ENCODE measurements around the gene KANSL2.
"Not testable (repeated sequence)": the region's sequence is repeated elsewhere in the genome, so short reads cannot be mapped to it uniquely, and the experiment has no call there.

The KANSL2 gene

GRCh38 chr12:48682927-48683326, 889 bp upstream of the KANSL2 start:
- DNase-seq (ENCODE audit: low spot score): no peak

GRCh38 chr12:48682533-48682905, 481 bp upstream of the KANSL2 start:
- not testable (repeated sequence) for DNase-seq (ENCODE audit: low spot score)

- DNase-seq (ENCODE audit: low spot score): no peak
Observed at GRCh38 chr12:48681399-48681709, 684 bp downstream of the KANSL2 start.

GRCh38 chr12:48680861-48681260, 1.2 kb downstream of the KANSL2 start:
- no peak for DNase-seq (ENCODE audit: low spot score)

- DNase-seq (ENCODE audit: low spot score): no peak
Observed at GRCh38 chr12:48678551-48679185, 3.4 kb downstream of the KANSL2 start.

GRCh38 chr12:48671231-48671856, 10.7 kb downstream of the KANSL2 start:
- no peak for DNase-seq (ENCODE audit: low spot score)

GRCh38 chr12:48668996-48669395, 13.0 kb downstream of the KANSL2 start:
- no peak for DNase-seq (ENCODE audit: low spot score)

GRCh38 chr12:48659863-48660262, 22.2 kb downstream of the KANSL2 start:
- no peak for DNase-seq (ENCODE audit: low spot score)

- DNase-seq (ENCODE audit: low spot score): no peak
Observed at GRCh38 chr12:48651681-48652080, 30.4 kb downstream of the KANSL2 start.

GRCh38 chr12:48645354-48645753, 36.7 kb downstream of the KANSL2 start:
- DNase-seq (ENCODE audit: low spot score): not testable (repeated sequence)

GRCh38 chr12:48643011-48643410, 39.0 kb downstream of the KANSL2 start:
- no peak for DNase-seq (ENCODE audit: low spot score)

- not testable (repeated sequence) for DNase-seq (ENCODE audit: low spot score)
Observed at GRCh38 chr12:48641752-48642555, 40.1 kb downstream of the KANSL2 start.

- no peak for DNase-seq (ENCODE audit: low spot score)
Observed at GRCh38 chr12:48640854-48641253, 41.2 kb downstream of the KANSL2 start.

- no peak for DNase-seq (ENCODE audit: low spot score)
Observed at GRCh38 chr12:48640428-48640827, 41.6 kb downstream of the KANSL2 start.

- DNase-seq (ENCODE audit: low spot score): no peak
Observed at GRCh38 chr12:48631071-48631470, 51.0 kb downstream of the KANSL2 start.

GRCh38 chr12:48630346-48630745, 51.7 kb downstream of the KANSL2 start:
- no peak for DNase-seq (ENCODE audit: low spot score)

GRCh38 chr12:48629541-48629940, 52.5 kb downstream of the KANSL2 start:
- DNase-seq (ENCODE audit: low spot score): no peak

- no peak for DNase-seq (ENCODE audit: low spot score)
Observed at GRCh38 chr12:48627556-48627955, 54.5 kb downstream of the KANSL2 start.

- not testable (repeated sequence) for DNase-seq (ENCODE audit: low spot score)
Observed at GRCh38 chr12:48622997-48623396, 59.0 kb downstream of the KANSL2 start.

- peak; percentile 69 for DNase-seq (ENCODE audit: low spot score)
Observed at GRCh38 chr12:48618541-48618940, 63.5 kb downstream of the KANSL2 start.

- DNase-seq (ENCODE audit: low spot score): no peak
Observed at GRCh38 chr12:48615681-48616080, 66.4 kb downstream of the KANSL2 start.

- DNase-seq (ENCODE audit: low spot score): no peak
Observed at GRCh38 chr12:48613321-48613720, 68.7 kb downstream of the KANSL2 start.

Measured in hematopoietic multipotent progenitor cell treated with erythropoietin and hydrocortisone succinate and interleukin-3 and kit ligand, for 17 days (in vitro differentiated cells).